ENCODE results near the gene CFAP92.

The CFAP92 gene, protein sequence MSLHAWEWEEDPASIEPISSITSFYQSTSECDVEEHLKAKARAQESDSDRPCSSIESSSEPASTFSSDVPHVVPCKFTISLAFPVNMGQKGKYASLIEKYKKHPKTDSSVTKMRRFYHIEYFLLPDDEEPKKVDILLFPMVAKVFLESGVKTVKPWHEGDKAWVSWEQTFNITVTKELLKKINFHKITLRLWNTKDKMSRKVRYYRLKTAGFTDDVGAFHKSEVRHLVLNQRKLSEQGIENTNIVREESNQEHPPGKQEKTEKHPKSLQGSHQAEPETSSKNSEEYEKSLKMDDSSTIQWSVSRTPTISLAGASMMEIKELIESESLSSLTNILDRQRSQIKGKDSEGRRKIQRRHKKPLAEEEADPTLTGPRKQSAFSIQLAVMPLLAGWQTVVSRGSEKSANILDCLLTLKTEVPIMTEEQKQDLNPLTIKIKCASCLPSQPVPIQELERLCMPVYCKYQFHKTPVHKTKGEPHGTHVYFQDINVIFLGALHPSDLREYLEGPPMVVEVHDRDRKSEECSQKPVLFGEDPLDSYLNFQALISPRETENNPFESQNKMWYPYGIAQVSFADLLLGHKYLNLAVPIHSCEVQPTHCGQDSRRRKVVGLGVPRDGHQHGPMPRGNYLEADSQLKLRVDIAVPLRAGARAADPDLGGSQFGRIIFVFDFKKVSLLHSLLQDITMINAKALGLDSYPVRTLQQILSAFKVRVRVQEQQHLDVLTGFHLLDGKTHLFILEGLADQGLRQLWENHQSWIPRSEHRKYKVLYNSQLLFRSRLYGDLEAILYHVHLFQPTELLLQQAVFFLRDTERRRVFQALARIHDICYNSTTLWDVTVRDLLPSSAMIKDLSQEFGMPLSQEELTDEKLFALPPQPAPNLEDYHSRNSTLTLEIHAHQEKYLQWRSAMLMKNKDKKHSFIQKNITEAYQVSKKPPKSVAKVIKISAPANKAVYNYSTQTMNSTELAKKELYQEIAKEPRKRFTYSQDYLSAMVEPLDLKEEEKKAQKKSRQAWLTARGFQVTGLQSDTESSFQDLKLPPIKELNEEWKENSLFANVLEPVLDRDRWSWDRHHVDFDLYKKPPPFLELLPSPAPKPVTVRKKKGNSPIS

DNA sequence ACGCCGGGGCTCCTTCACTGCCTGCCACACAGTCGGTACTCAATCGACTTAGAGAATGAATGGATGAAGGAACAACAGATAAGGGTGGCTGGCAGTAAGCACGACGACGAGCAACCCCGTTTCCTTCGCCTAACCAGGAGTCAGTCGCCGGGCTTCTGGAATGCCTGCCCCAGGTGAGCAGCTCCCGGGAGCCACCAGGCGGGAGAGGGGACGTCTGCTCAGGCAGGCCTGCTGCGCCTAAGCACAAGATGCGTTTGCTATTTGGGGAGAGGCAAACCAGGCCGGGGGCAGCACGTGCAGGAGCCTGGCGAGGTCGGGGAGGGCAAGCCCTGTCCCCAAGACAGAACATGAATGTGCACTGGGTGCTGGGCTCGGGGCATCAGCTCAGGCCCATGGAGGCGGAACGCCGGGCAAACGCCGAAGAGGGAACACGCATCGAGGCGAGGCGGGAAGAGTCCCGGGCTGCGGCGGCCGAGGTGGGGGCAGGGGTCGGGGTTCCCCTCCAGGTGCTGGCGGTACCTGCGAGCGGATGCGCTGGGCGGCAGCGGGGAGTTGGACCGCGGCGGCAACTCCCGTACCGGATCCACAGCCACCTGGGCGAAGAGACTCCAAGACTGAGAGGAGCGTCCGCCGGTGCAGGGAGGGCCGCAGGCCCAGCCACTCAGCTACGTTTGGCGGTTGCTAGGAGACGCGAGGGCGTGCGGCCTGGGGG lies at the start of gene CFAP92:
Gene CFAP92, minus strand, starts transcription at position 616 of the 712 bp plus-strand sequence. CDS start 772 bp downstream, outside the sequence.
- Histone ChIP-seq H3K9me3 (ENCODE audit: control insufficient read depth, insufficient read depth, low read depth, low read length) (no peaks in the 10 kb centered on the region), H3K4me1 (ENCODE audit: control insufficient read depth, insufficient read depth, low read length) (no peaks in the 10 kb centered on the region), H3K36me3 (ENCODE audit: control insufficient read depth in 2 of 2, insufficient read depth in 1 of 2, low read length in 2 of 2) (no peaks in the 10 kb centered on the region), H3K27ac (ENCODE audit: extremely low read depth, low read depth, low read length) (no peak within 1 kb of the TSS; the same call in 1 of the 2 replicates), H3K4me3 (ENCODE audit: low read depth, low read length) (peak within 1 kb of the TSS; percentile 44)
- ChIA-PET CTCF (interaction anchor here (3.4 kb wide), 1 partner anchor 23 kb away, joined by 25 read pairs; no protein-coding TSS in a partner anchor), POLR2A (interaction anchor here (0.7 to 0.8 kb wide), 2 partner anchors 110 to 128 kb away, joined by 3 read pairs; partner anchors contain the start of gene RAB43)
- TF ChIP-seq ZNF155 (tag by site-specific recombination; IDR thresholded peaks at IDR 0.05) (no peak), ZNF10 (tag by site-specific recombination; IDR thresholded peaks at IDR 0.05) (peak; percentile 55; the same call in 1 of the 2 replicates), ZNF600 (tag by site-specific recombination; IDR thresholded peaks at IDR 0.05) (peak; percentile 42), ZNF768 (tag by site-specific recombination; IDR thresholded peaks at IDR 0.05) (no peak), SP3 (tag by site-specific recombination; IDR thresholded peaks at IDR 0.05) (peak; percentile 59; the same call in 1 of the 2 replicates), ZNF23 (tag by site-specific recombination; IDR thresholded peaks at IDR 0.05; ENCODE audit: borderline replicate concordance) (no peak), IKZF3 (tag by site-specific recombination; IDR thresholded peaks at IDR 0.05) (no peak), MYNN (tag by site-specific recombination; IDR thresholded peaks at IDR 0.05; ENCODE audit: borderline replicate concordance) (no peak), ZSCAN30 (tag by site-specific recombination; IDR thresholded peaks at IDR 0.05) (peak; percentile 30; the same call in 1 of the 2 replicates), KLF1 (tag by site-specific recombination; IDR thresholded peaks at IDR 0.05) (0 out of 2 replicates have a peak, but pooled peaks have one; percentile 12), ZNF157 (tag by site-specific recombination; IDR thresholded peaks at IDR 0.05) (no peak), YY1 (tag by site-specific recombination; IDR thresholded peaks at IDR 0.05) (no peak), ZSCAN23 (tag by site-specific recombination; IDR thresholded peaks at IDR 0.05) (no peak), KLF9 (tag by site-specific recombination; IDR thresholded peaks at IDR 0.05; ENCODE audit: low read depth) (peak; percentile 64; the same call in 1 of the 2 replicates), ZBTB20 (tag by site-specific recombination; IDR thresholded peaks at IDR 0.05) (peak; percentile 66), ZNF324 (tag by site-specific recombination; IDR thresholded peaks at IDR 0.05) (no peak), ZNF585B (tag by site-specific recombination; IDR thresholded peaks at IDR 0.05) (no peak)
- TF ChIP-seq, protein P1, sequence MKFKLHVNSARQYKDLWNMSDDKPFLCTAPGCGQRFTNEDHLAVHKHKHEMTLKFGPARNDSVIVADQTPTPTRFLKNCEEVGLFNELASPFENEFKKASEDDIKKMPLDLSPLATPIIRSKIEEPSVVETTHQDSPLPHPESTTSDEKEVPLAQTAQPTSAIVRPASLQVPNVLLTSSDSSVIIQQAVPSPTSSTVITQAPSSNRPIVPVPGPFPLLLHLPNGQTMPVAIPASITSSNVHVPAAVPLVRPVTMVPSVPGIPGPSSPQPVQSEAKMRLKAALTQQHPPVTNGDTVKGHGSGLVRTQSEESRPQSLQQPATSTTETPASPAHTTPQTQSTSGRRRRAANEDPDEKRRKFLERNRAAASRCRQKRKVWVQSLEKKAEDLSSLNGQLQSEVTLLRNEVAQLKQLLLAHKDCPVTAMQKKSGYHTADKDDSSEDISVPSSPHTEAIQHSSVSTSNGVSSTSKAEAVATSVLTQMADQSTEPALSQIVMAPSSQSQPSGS (tag by site-specific recombination; IDR thresholded peaks at IDR 0.05; ENCODE audit: low read depth), result no peak
- TF ChIP-seq, protein P2, sequence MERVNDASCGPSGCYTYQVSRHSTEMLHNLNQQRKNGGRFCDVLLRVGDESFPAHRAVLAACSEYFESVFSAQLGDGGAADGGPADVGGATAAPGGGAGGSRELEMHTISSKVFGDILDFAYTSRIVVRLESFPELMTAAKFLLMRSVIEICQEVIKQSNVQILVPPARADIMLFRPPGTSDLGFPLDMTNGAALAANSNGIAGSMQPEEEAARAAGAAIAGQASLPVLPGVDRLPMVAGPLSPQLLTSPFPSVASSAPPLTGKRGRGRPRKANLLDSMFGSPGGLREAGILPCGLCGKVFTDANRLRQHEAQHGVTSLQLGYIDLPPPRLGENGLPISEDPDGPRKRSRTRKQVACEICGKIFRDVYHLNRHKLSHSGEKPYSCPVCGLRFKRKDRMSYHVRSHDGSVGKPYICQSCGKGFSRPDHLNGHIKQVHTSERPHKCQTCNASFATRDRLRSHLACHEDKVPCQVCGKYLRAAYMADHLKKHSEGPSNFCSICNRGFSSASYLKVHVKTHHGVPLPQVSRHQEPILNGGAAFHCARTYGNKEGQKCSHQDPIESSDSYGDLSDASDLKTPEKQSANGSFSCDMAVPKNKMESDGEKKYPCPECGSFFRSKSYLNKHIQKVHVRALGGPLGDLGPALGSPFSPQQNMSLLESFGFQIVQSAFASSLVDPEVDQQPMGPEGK (tag by site-specific recombination; IDR thresholded peaks at IDR 0.05), result 0 out of 2 replicates have a peak, but pooled peaks have one; percentile 16
- TF ChIP-seq, protein P3, sequence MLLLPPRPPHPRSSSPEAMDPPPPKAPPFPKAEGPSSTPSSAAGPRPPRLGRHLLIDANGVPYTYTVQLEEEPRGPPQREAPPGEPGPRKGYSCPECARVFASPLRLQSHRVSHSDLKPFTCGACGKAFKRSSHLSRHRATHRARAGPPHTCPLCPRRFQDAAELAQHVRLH (tag by site-specific recombination; IDR thresholded peaks at IDR 0.05), result no peak
- TF ChIP-seq, protein P4, sequence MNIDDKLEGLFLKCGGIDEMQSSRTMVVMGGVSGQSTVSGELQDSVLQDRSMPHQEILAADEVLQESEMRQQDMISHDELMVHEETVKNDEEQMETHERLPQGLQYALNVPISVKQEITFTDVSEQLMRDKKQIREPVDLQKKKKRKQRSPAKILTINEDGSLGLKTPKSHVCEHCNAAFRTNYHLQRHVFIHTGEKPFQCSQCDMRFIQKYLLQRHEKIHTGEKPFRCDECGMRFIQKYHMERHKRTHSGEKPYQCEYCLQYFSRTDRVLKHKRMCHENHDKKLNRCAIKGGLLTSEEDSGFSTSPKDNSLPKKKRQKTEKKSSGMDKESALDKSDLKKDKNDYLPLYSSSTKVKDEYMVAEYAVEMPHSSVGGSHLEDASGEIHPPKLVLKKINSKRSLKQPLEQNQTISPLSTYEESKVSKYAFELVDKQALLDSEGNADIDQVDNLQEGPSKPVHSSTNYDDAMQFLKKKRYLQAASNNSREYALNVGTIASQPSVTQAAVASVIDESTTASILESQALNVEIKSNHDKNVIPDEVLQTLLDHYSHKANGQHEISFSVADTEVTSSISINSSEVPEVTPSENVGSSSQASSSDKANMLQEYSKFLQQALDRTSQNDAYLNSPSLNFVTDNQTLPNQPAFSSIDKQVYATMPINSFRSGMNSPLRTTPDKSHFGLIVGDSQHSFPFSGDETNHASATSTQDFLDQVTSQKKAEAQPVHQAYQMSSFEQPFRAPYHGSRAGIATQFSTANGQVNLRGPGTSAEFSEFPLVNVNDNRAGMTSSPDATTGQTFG (tag by site-specific recombination; IDR thresholded peaks at IDR 0.05; ENCODE audit: borderline replicate concordance), result no peak
- TF ChIP-seq, protein P5, sequence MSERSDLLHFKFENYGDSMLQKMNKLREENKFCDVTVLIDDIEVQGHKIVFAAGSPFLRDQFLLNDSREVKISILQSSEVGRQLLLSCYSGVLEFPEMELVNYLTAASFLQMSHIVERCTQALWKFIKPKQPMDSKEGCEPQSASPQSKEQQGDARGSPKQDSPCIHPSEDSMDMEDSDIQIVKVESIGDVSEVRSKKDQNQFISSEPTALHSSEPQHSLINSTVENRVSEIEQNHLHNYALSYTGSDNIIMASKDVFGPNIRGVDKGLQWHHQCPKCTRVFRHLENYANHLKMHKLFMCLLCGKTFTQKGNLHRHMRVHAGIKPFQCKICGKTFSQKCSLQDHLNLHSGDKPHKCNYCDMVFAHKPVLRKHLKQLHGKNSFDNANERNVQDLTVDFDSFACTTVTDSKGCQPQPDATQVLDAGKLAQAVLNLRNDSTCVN (tag by site-specific recombination; optimal IDR thresholded peaks at IDR 0.05), result peak; percentile 22
- TF ChIP-seq, protein P6, sequence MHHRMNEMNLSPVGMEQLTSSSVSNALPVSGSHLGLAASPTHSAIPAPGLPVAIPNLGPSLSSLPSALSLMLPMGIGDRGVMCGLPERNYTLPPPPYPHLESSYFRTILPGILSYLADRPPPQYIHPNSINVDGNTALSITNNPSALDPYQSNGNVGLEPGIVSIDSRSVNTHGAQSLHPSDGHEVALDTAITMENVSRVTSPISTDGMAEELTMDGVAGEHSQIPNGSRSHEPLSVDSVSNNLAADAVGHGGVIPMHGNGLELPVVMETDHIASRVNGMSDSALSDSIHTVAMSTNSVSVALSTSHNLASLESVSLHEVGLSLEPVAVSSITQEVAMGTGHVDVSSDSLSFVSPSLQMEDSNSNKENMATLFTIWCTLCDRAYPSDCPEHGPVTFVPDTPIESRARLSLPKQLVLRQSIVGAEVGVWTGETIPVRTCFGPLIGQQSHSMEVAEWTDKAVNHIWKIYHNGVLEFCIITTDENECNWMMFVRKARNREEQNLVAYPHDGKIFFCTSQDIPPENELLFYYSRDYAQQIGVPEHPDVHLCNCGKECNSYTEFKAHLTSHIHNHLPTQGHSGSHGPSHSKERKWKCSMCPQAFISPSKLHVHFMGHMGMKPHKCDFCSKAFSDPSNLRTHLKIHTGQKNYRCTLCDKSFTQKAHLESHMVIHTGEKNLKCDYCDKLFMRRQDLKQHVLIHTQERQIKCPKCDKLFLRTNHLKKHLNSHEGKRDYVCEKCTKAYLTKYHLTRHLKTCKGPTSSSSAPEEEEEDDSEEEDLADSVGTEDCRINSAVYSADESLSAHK (tag by site-specific recombination; IDR thresholded peaks at IDR 0.05), result no peak
